Measurements from ENCODE around the gene CDHR1.

The CDHR1 gene

GRCh38 chr10:84261236-84261915, 67.0 kb downstream of the CDHR1 start:
- in situ Hi-C loops (cut with MboI; ENCODE audit: low sequenced_read_pairs) = loop anchor here (10.0 kb wide), 1 partner anchor 273 kb away; no protein-coding TSS in a partner anchor

- in situ Hi-C loops (cut with MboI; ENCODE audit: low sequenced_read_pairs) = loop anchor here (10.0 kb wide), 1 partner anchor 272 kb away; no protein-coding TSS in a partner anchor
Measured at GRCh38 chr10:84262190-84262956, 68.0 kb downstream of the CDHR1 start.

- in situ Hi-C loops (cut with MboI; ENCODE audit: low sequenced_read_pairs) = loop anchor here (10.0 kb wide), 1 partner anchor 271 kb away; no protein-coding TSS in a partner anchor
Measured at GRCh38 chr10:84263716-84264115, 69.4 kb downstream of the CDHR1 start.

GRCh38 chr10:84264611-84265141, 70.3 kb downstream of the CDHR1 start:
- in situ Hi-C loops (cut with MboI; ENCODE audit: low sequenced_read_pairs) = loop anchor here (10.0 kb wide), 1 partner anchor 270 kb away; no protein-coding TSS in a partner anchor

DNA sequence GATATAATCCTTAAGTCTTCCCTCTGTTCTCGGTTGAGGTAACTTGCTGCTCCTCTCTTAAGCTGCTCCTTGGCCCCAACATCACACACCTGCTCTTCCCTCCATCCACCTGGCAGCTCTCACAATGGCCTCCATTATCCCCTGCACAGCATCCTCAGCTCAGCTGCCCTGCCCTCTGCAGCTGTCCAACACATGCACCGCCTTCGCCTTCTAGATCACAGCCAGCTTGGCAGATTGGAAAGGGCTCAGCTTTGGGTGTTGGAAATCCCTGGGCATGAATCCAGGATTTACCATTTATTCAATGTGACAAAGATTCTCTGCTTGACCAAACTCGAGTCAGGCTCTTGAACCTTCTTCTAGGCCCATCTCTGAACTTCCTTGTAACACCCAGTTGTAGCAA, 71.1 kb downstream of the CDHR1 start:
- in situ Hi-C loops (cut with MboI; ENCODE audit: low sequenced_read_pairs) = loop anchor here (10.0 kb wide), 1 partner anchor 269 kb away; no protein-coding TSS in a partner anchor

DNA sequence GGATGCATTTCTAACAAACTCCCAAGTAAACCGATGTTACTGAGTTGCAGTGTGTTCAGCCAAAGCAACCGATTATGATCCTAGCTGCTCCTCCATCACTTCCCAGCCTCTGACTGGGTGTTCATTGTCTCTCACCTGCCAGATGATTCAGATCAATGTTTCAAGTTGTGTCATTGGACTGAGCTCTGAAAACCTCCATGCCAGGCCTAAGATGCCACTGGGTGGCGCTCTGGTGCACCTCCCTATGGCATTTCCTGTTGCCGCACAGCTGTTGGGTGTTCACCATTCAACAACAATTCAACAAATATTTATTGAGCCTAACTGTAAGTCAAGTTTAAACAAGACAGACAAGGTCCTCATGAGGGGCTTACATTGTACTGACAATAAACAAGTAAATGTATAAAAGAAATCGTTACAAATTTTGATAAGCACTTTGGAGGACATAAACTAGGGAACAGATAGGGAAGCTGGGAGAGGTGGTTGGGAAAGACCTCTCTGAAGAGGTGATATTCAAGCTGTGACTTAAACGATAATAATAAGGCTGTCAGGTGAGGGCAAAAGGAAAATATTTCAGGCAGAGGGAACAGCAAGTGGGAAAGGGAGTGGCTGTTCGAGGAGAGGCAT, 73.3 kb downstream of the CDHR1 start:
- in situ Hi-C loops (cut with MboI; ENCODE audit: low sequenced_read_pairs) = loop anchor here (10.0 kb wide), 1 partner anchor 267 kb away; no protein-coding TSS in a partner anchor

DNA sequence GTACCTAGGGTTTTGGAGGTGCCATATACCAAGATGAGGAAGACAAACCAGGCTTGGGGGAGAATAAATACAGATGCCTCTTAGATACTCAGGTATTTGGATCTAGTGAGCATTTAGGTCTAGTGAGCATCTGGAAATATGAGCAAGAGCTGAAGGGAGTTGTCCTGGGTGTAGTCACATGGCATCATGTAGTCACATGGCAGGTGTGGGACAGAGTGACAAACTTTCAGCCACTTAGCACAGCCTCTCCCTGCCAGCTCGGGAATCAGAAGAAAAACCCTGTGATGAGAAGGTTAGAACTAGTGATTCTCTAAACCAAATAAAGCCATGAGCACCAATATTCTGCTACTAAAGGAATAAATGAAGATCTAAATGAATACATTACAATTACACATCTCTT, 74.8 kb downstream of the CDHR1 start:
- in situ Hi-C loops (cut with MboI; ENCODE audit: low sequenced_read_pairs) = loop anchor here (10.0 kb wide), 1 partner anchor 266 kb away; no protein-coding TSS in a partner anchor
